ENCODE data around the gene ACTBL2.
"Not testable (repeated sequence)": the region's sequence is repeated elsewhere in the genome, so short reads cannot be mapped to it uniquely, and the experiment has no call there.

The ACTBL2 gene

GRCh38 chr5:57482671-57483106 is at the start of gene ACTBL2:
TSS of gene ACTBL2 (minus strand) at chr5:57482811. CDS start at chr5:57482707, 104 bp downstream.
- in situ Hi-C loops (cut with HindIII; ENCODE audit: low sequenced_read_pairs), result no loop called here

- in situ Hi-C loops (cut with HindIII; ENCODE audit: low sequenced_read_pairs), result no loop called here
Measured at GRCh38 chr5:57531333-57531732, 48.7 kb upstream of the ACTBL2 start.

- in situ Hi-C loops (cut with HindIII; ENCODE audit: low sequenced_read_pairs), result no loop called here
Measured at GRCh38 chr5:57529864-57530263, 47.3 kb upstream of the ACTBL2 start.

GRCh38 chr5:57527870-57528269 is 45.3 kb upstream of the ACTBL2 start:
- in situ Hi-C loops (cut with HindIII; ENCODE audit: low sequenced_read_pairs), result no loop called here

GRCh38 chr5:57524348-57525060 is 41.9 kb upstream of the ACTBL2 start:
- in situ Hi-C loops (cut with HindIII; ENCODE audit: low sequenced_read_pairs), result no loop called here

- in situ Hi-C loops (cut with HindIII; ENCODE audit: low sequenced_read_pairs), result not testable (repeated sequence)
Measured at GRCh38 chr5:57522477-57522876, 39.9 kb upstream of the ACTBL2 start.

- in situ Hi-C loops (cut with HindIII; ENCODE audit: low sequenced_read_pairs), result not testable (repeated sequence)
Measured at GRCh38 chr5:57518415-57518814, 35.8 kb upstream of the ACTBL2 start.

- in situ Hi-C loops (cut with HindIII; ENCODE audit: low sequenced_read_pairs), result no loop called here
Measured at GRCh38 chr5:57517250-57517649, 34.6 kb upstream of the ACTBL2 start.

GRCh38 chr5:57513785-57514184 is 31.2 kb upstream of the ACTBL2 start:
- in situ Hi-C loops (cut with HindIII; ENCODE audit: low sequenced_read_pairs), result no loop called here

GRCh38 chr5:57511321-57511720 is 28.7 kb upstream of the ACTBL2 start:
- in situ Hi-C loops (cut with HindIII; ENCODE audit: low sequenced_read_pairs), result no loop called here

GRCh38 chr5:57509501-57510260 is 27.1 kb upstream of the ACTBL2 start:
- in situ Hi-C loops (cut with HindIII; ENCODE audit: low sequenced_read_pairs), result no loop called here

GRCh38 chr5:57508211-57508610 is 25.6 kb upstream of the ACTBL2 start:
- in situ Hi-C loops (cut with HindIII; ENCODE audit: low sequenced_read_pairs), result no loop called here

- in situ Hi-C loops (cut with HindIII; ENCODE audit: low sequenced_read_pairs), result no loop called here
Measured at GRCh38 chr5:57505272-57506200, 22.9 kb upstream of the ACTBL2 start.

GRCh38 chr5:57504357-57504756 is 21.7 kb upstream of the ACTBL2 start:
- in situ Hi-C loops (cut with HindIII; ENCODE audit: low sequenced_read_pairs), result no loop called here

GRCh38 chr5:57503433-57503832 is 20.8 kb upstream of the ACTBL2 start:
- in situ Hi-C loops (cut with HindIII; ENCODE audit: low sequenced_read_pairs), result no loop called here

- in situ Hi-C loops (cut with HindIII; ENCODE audit: low sequenced_read_pairs), result no loop called here
Measured at GRCh38 chr5:57501414-57502201, 19.0 kb upstream of the ACTBL2 start.

GRCh38 chr5:57499262-57500050 is 16.8 kb upstream of the ACTBL2 start:
- in situ Hi-C loops (cut with HindIII; ENCODE audit: low sequenced_read_pairs), result loop anchor here (10.0 kb wide), 1 partner anchor 955 kb away; no protein-coding TSS in a partner anchor

- in situ Hi-C loops (cut with HindIII; ENCODE audit: low sequenced_read_pairs), result loop anchor here (10.0 kb wide), 1 partner anchor 957 kb away; no protein-coding TSS in a partner anchor
Measured at GRCh38 chr5:57497733-57498132, 15.1 kb upstream of the ACTBL2 start.

Measured in DLD1 (cell line).